K562 (cell line): ENCODE data around the gene ACRV1. TPM values are rescaled to one million over a fixed set of nuclear protein-coding genes. Genes with fewer than 3 reads are reported as not detected.

Experiments used
- ATAC-seq: fragments of 200-7000 bp; cut with Tn5 transposase; 3 replicates; pipeline ENCODE4 v1.9.1; 2020; ENCODE audit warnings: moderate library complexity
- BruUV-seq: library from RNA; stranded (reverse); fragments of 400-500 nt; replicated peaks from 2 replicates; lab custom pipeline; 2021; lab: Mats Ljungman, UMichigan
- CTCF ChIA-PET: fragments of 300-600 bp; formaldehyde crosslinking; extraction: SDS; loops from one replicate; lab custom pipeline; 2021; ENCODE audit warnings: low intra/inter-chr PET ratio; lab: Yijun Ruan, JAX
- POLR2A ChIA-PET: fragments of 300-600, 350-650 bp; sonication (Branson Sonifier 250); formaldehyde crosslinking; extraction: SDS; loops from one replicate; lab custom pipeline; 2021; ENCODE audit warnings: antibody characterized with exemption, inconsistent platforms; lab: Yijun Ruan, JAX
- DNase-seq, 4 experiments: peaks; one replicate each; pipeline versions ENCODE4 v3.0.0 to v3.0.0-alpha.2; 2011 to 2018; ENCODE audit warnings: low spot score in 3 of 4, mixed read lengths in 3 of 4; ENCODE audit errors: extremely low read depth in 1 of 4
- FAIRE-seq: peaks from 2 replicates; lab custom pipeline; 2011; peaks lifted over from hg19 to GRCh38; lab: Jason Lieb, UNC
- H2AFZ ChIP-seq: 2 replicates; pipeline ENCODE4 v1.6.0; 2011; ENCODE audit warnings: low read depth, low read length, control low read depth, inconsistent platforms
- H3K27ac ChIP-seq: fragments of 200-600 bp; 3 replicates; pipeline ENCODE4 v1.8.0; 2011; ENCODE audit warnings: low read depth, mild to moderate bottlenecking, control low read depth, inconsistent platforms, low read length, moderate library complexity, mixed read lengths; ENCODE audit errors: extremely low read depth
- H3K27me3 ChIP-seq, 2 experiments: fragments of 300-600 bp in 1 of 2; 2 replicates in 1 of 2; 3 replicates in 1 of 2; pipeline versions ENCODE4 v1.6.0 to v1.8.0; 2011; ENCODE audit warnings: inconsistent platforms in 2 of 2, low read length in 2 of 2, mild to moderate bottlenecking in 1 of 2, mixed read lengths in 1 of 2, moderate library complexity in 1 of 2; ENCODE audit not compliant: control insufficient read depth in 2 of 2, insufficient read depth in 2 of 2
- H3K36me3 ChIP-seq: fragments of 300-600 bp; 3 replicates; pipeline ENCODE4 v1.8.0; 2011; ENCODE audit warnings: mild to moderate bottlenecking, low read length, inconsistent platforms; ENCODE audit not compliant: control insufficient read depth, insufficient read depth
- H3K4me1 ChIP-seq, 2 experiments: fragments of 200-600 bp in 1 of 2; replicated peaks in 1 of 2; 2 replicates in 1 of 2; 3 replicates in 1 of 2; pipeline versions ENCODE4 v1.5.1 to v1.8.0; 2011; ENCODE audit warnings: inconsistent platforms in 2 of 2, low read length in 2 of 2, mild to moderate bottlenecking in 1 of 2, mixed read lengths in 1 of 2, moderate library complexity in 1 of 2; ENCODE audit not compliant: control insufficient read depth in 2 of 2, insufficient read depth in 2 of 2
- H3K4me2 ChIP-seq: 2 replicates; pipeline ENCODE4 v1.6.1; 2011; ENCODE audit warnings: low read length, control low read depth, inconsistent platforms, mixed read lengths; ENCODE audit not compliant: insufficient read depth
- H3K4me3 ChIP-seq: fragments of 200-600 bp; sonication (generic), shearing (Covaris generic); 2 replicates; pipeline ENCODE4 v1.5.1; 2016; ENCODE audit warnings: control low read depth, inconsistent platforms
- H3K79me2 ChIP-seq: fragments of 200-600 bp; 3 replicates; pipeline ENCODE4 v1.8.0; 2011; ENCODE audit warnings: low read length, inconsistent platforms; ENCODE audit not compliant: control insufficient read depth, insufficient read depth
- H3K9ac ChIP-seq, 2 experiments: 2 replicates each; pipeline versions ENCODE4 v1.6.0 to v1.6.1; 2011; ENCODE audit warnings: low read depth in 2 of 2, low read length in 2 of 2, control low read depth in 1 of 2, inconsistent platforms in 1 of 2, mild to moderate bottlenecking in 1 of 2, mixed read lengths in 1 of 2; ENCODE audit not compliant: insufficient read depth in 1 of 2
- H3K9me1 ChIP-seq: one replicate; pipeline ENCODE4 v1.6.0; 2011; ENCODE audit warnings: inconsistent platforms, mild to moderate bottlenecking, low read length, moderate library complexity; ENCODE audit not compliant: control insufficient read depth, insufficient read depth
- H3K9me3 ChIP-seq: replicated peaks from 2 replicates; pipeline ENCODE4 v1.5.1; 2011; ENCODE audit warnings: low read depth, low read length, inconsistent platforms; ENCODE audit not compliant: control insufficient read depth, insufficient read depth
- H4K20me1 ChIP-seq: replicated peaks from 2 replicates; pipeline ENCODE4 v1.6.1; 2011; ENCODE audit warnings: low read length, inconsistent platforms, mixed read lengths; ENCODE audit not compliant: control insufficient read depth, insufficient read depth
- BCL6 ChIP-seq: fragments of 250-450 bp; sonication (Bioruptor Pico); IDR thresholded peaks from 2 replicates; pipeline ENCODE4 v1.4.0; 2020
- CCNT2 ChIP-seq: IDR thresholded peaks from 2 replicates; pipeline ENCODE4 v1.6.1; 2011; ENCODE audit warnings: borderline replicate concordance, low read depth, mild to moderate bottlenecking, moderate library complexity, mixed read lengths, low read length; ENCODE audit not compliant: insufficient read length; ENCODE audit errors: extremely low read depth
- ELF1 ChIP-seq: fragments of 200-800 bp; sonication (Bioruptor generic); IDR thresholded peaks from 2 replicates; pipeline ENCODE4 v1.6.1; 2016; ENCODE audit warnings: missing genetic modification characterization, missing compliant biosample characterization
- RFX5 ChIP-seq: IDR thresholded peaks from 2 replicates; pipeline ENCODE4 v1.6.1; 2011; ENCODE audit warnings: low read depth, mild to moderate bottlenecking, improper control_type of control experiment, low read length
- TCF15 ChIP-seq: fragments of 250-450 bp; sonication (Bioruptor Pico); IDR thresholded peaks from 2 replicates; pipeline ENCODE4 v1.8.0; 2022; ENCODE audit warnings: moderate library complexity, mild to moderate bottlenecking, inconsistent platforms
- ZC3H8 ChIP-seq: fragments of 450-650 bp; IDR thresholded peaks from 2 replicates; pipeline ENCODE4 v1.6.1; 2017
- WGBS: fragments of 100-300 bp; shearing (Covaris generic); methylation state at CpG from one replicate; pipeline ENCODE4 v1.1.6; 2016; ENCODE audit warnings: low coverage, mixed read lengths; ENCODE audit not compliant: insufficient coverage; ENCODE audit errors: missing lambda C conversion rate; 5-methylcytosine and 5-hydroxymethylcytosine counted together
- in situ Hi-C: fragments of 300-500 bp; cut with MboI; formaldehyde crosslinking; loops from 4 replicates; pipeline ENCODE4 v1.15.0; 2018; ENCODE audit warnings: inconsistent platforms, mixed read lengths
- intact Hi-C: fragments of 100-400 bp; cut with micrococcal nuclease; formaldehyde crosslinking; loops from 2 replicates; pipeline ENCODE4 v1.14.2; 2022
- polyA plus RNA-seq, 8 experiments: library from polyadenylated mRNA; depleted of rRNA in 4 of 8; stranded (reverse) in 5 of 8; unstranded in 3 of 8; fragments of >200 nt; fragmentation: Nextera tagmentation in 2 of 8; fragmentation: Illumina TruSeq in 1 of 8; extraction: Ambion mirVana in 2 of 8; extraction: Trizol in 1 of 8; gene quantifications; 2 replicates each; pipeline versions ENCODE4 v1.2.1 to v1.2.3, GENCODE V29; 2011 to 2014; ENCODE audit warnings: inconsistent platforms in 1 of 8, missing spikeins in 1 of 8
- total RNA-seq, 7 experiments: library from RNA; depleted of rRNA in 6 of 7; stranded (reverse); fragments of >200 nt in 6 of 7; fragmentation: Illumina TruSeq in 2 of 7; extraction: Trizol in 2 of 7; gene quantifications; 2 replicates each; pipeline versions ENCODE4 v1.2.1 to v1.2.3, GENCODE V29; 2011 to 2021; ENCODE audit warnings: low replicate concordance in 1 of 7

The ACRV1 gene
- total and polyA plus RNA-seq, 9 of the 15 experiments (the other 6 are each of a cell fraction or from before 2014, with no cell fraction given): 0.22 to 0.25 TPM; not detected in 7

- H3K9me1 ChIP-seq: no peaks in the 10 kb centered on the region
- in situ Hi-C loops: no loop called here
- H3K9me3 ChIP-seq: no peaks in the 10 kb centered on the region; the same call in 1 of the 2 replicates
- H2AFZ ChIP-seq: no peak overlapping the region
- ATAC-seq (no peak), FAIRE-seq (no peak), DNase-seq (no peak)
- no peak overlapping the region for H3K27ac ChIP-seq
- no peak overlapping the region for H3K9ac ChIP-seq
- no peaks in the 10 kb centered on the region for H3K79me2 ChIP-seq
- ChIA-PET CTCF (no interaction called here), POLR2A (no interaction called here)
- BruUV-seq: no TSS peak
- H3K4me3 ChIP-seq: no peak overlapping the region
- no peaks in the 10 kb centered on the region for H3K36me3 ChIP-seq
- intact Hi-C loops: no loop called here
- no peak overlapping the region for H3K4me2 ChIP-seq
- no peaks in the 10 kb centered on the region for H4K20me1 ChIP-seq
- TF ChIP-seq TCF15 (CRISPR knock-in tag): no peak
- no peak for TF ChIP-seq CCNT2
- no peak for TF ChIP-seq RFX5
- no peak for TF ChIP-seq ELF1
- no peak for TF ChIP-seq ZC3H8
- no peak for TF ChIP-seq BCL6
- TF ChIP-seq, all 486 proteins: peak for 0
- peaks cover 0 to 33% of the 10 kb centered on the region in 2 experiments; a peak in 2 of 5 replicates for H3K27me3 ChIP-seq
- WGBS: 2% methylated on average over 6 of the region's 6 CpGs
- no peaks in the 10 kb centered on the region; a peak in 1 of 5 replicates for H3K4me1 ChIP-seq
Observed at GRCh38 chr11:125701018-125701610, 20.5 kb upstream of the ACRV1 start.
